ENCODE measurements around the gene ZBED6.

ZBED6 gene

GRCh38 chr1:203840208-203840808 lies 44.9 kb downstream of the ZBED6 start:
- no peak for DNase-seq (ENCODE audit: low spot score)

GRCh38 chr1:203842559-203842876 lies 47.1 kb downstream of the ZBED6 start:
- no peak for DNase-seq (ENCODE audit: low spot score)

GRCh38 chr1:203843435-203843834 lies 48.0 kb downstream of the ZBED6 start:
- no peak for DNase-seq (ENCODE audit: low spot score)
